ENCODE results near the gene TMEM269.

GRCh38 chr1:42788021-42788420 lies 3.2 kb downstream of the TMEM269 start:
- no peak for TF ChIP-seq POLR2A (IDR thresholded peaks at IDR 0.05)
- TF ChIP-seq CTCF (IDR thresholded peaks at IDR 0.05): no peak
- no peak for TF ChIP-seq EP300 (IDR thresholded peaks at IDR 0.05)
- TF ChIP-seq POLR2AphosphoS5 (IDR thresholded peaks at IDR 0.05): no peak
